GM21529 (cell line): ENCODE results near the gene GOSR2.

Experiments used
- ATAC-seq: cut with Tn5 transposase; IDR thresholded peaks from one replicate; pipeline ENCODE4 v1.9.1; 2021; ENCODE audit not compliant: unreplicated experiment

Gene GOSR2

DNA sequence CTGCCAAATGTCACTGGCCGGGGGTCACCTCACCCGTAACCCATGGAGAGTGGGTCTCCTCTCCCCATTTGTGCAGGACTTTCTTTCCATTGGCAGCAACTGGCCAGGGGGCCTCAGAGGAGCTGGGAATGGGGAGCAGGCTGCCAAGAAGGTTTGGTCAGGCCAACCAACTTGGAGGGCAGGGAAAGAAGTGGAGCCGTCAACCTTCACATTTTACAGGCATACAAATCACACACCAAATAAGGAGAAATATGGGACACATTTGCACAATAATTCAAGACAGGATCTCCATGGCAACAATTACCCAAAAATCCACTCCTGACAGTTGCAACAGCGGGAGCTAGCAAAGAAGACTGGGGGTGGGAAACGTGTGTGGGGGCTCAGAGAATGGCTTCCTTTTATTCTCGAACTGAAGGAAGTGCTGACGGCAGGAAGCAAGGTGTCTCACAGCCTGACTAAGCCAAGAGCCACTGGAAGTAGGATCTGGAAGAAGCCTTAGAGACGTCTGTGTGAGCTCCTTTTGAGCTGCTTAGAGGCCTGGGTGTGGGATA, 35.2 kb downstream of the GOSR2 start:
- no peak for ATAC-seq

DNA sequence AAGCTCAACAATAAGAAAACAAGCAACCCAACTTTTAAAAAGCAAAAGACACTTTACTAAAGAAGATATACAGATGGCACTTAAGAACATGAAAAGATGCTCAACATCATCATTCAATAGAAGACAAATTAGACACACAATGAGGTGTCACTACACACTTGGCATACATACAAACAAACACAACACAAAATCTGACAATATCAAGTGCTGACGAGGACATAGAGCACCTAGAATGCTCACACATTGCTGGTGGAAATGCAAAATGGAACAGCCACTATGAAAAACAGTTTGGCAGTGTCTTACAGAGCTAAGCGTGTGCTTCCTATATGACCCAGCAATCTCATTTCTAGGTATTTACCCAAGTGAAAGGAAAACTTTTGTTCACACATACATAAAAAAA, 37.2 kb downstream of the GOSR2 start:
- ATAC-seq, result no peak

DNA sequence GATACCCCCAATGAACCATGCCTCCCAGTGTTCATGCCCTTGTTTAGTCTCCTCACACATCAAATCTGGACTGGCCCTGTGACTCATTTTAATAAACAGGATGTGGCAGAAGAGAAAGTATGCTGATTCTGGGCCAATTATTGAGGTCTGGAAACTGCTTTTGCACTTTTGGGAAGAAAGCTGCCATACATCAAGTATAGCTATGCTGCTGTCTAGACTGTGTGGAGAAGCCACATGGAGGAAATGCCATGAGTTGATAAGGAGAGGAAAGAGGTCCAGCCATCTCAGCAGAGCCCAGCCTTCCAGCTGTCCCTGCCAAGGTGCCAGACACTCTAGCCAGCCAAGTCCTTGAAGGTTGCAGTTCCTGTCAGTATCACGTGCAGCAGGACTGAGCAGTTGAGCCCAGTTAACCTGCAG, 39.4 kb downstream of the GOSR2 start:
- ATAC-seq, result no peak

DNA sequence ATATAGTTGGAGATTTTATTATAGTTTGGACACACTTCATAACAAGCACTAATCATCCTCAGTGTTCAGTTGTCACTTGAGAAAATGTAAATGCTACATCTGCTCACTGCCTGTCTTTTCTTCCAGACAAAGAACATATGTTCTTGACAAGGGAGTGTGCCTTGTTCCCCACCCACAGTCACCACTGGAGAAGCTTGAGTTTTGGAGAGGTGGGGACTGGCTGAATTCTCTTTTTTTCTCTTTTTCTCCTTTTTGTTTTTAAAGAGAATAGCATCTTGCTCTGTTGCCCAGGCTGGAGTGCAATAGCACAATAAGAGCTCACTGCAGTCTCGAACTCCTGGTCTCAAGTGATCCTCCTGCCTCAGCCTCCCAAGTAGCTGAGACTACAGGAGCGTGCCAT, 40.6 kb downstream of the GOSR2 start:
- ATAC-seq, result no peak

DNA sequence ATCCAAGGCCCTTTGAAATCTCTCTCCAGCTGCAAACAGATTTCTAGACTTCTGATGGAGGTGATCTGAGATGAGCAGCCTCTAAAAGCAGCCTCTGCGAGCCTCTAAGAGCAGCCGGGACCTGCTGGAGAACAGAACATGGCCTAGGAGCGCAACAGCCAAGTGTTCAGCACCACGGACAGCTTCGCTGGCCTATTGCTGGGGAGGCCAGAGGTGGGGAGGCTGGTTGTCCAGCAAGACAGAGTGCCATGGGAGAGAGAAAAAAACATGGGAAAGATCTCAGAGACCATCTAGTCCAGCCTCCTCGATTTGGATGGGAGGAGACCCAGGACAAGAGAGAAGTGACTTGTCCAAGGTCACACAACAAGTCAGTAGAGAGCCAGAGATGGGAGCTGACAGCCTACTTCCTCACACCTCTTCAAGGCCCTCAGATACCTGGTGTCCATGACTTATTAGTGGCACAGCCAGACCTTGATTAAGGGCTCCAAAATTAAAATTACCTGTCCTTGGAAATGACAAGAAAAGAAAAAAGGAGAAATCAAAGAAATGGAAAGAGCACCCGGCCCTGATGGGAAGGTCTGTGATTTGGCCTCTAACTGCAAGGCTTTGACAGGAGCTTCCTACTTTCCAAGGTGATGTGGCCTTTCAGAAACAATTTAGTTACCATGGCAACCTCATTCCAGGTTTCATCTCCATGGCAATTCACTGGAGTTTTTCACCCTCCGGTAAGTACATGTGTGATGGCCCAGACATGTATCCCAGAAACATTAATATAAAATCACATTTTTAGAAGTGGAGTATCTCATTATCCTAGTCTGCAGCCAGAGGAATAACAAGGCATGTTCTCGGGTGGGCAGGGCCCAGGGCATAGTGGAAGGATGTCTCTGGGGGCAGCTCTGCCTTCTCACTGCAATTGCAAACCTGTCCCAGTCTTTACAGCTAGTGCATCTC, 41.6 kb downstream of the GOSR2 start:
- ATAC-seq, result no peak

DNA sequence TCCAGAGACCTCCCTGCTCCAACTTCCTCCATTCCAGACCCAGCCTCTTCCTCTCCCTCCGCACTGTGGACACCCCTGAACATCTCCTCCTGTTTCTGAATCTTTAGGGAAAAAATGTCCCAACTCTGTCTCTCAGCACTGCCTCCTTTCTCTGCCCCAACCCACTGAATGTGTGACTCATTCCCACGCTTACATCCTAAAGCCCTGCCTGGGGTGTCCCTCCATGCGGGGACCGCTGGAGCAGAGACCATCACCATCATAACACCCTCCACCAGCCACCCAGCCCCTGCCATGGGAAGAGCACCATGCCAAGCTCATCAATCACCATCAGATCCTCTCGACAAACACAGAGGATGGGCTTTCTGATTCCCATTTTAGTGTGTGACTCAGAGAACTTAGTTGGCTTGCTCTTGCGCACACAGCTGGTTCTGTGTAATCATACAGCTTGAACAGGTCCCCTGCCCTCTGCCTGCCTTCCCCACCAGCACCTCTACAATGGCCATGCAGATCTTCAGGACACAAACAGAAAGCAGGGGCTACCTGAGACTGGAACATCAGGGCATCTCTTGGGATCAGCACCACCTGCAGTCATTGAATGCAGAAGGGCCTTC, 45.4 kb downstream of the GOSR2 start:
- no peak for ATAC-seq

DNA sequence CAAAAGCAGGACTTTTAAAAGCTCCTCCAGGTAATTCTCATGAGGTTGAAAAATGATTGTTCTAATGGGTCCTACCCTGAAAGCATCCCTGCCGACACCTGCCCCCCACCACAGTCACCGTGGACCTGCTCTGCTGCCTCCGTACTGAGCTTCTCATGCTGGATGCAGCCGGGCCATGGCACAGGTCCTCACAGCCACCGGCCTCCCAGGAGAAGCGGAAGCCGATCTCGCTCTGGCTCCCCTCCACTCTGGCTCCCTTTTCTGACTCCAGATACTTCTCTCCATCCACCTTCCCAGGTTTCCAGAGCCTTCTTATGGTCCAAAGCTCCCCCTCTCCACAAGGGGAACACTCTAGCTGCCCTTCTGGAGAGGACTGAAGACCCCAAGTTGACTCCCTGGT, 45.9 kb downstream of the GOSR2 start:
- ATAC-seq, result no peak

DNA sequence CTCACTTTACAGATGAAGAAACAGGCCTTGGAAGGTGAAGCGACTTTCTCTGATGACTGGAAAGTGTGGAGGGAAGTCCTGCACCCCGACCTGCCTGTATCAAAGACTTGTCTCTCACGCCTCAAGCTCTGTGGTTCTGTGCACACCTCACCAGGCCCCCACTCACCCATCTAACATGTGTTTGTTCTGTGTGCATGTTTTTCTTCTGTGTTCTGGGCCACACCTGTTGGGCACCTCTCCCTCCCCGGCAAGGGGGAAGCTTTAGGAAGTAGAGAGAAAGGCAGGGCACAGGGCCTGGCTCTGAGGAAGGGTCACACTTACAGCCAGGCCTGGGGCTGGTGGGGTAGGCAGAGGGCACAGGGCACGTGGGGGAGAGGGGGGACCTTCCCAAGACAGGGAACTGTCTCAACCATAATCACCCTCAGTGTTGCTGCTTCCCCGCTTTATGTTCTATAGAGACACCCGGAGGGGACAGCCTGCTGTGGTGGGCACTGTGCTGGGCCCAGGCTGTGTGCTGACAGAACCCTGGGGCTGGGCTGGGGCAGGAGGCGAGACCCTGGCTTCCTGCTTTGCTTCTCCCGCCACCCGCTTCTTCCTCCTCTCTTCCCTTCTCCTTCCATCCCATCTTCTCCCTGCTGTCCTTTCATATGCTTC, 48.8 kb downstream of the GOSR2 start:
- no peak for ATAC-seq

DNA sequence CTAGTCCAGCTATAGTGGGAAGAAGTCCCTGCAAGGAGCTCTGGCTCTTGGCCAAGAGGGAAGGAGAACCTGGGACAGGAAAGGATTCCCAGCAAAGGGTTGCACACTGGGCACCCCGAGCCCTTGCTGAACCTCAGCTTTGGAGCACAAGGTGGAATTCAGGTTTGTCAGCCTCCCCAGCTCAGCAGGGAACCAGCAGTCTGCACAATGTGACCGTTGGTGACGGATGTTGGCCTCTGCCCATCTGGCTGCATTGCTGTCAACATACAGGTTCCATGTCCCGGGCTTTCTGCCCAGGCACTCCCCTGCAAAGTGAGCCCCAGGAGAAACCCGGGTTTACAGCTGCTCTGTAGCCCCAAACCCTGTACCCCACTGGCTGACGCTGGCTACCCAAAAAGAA, 49.4 kb downstream of the GOSR2 start:
- ATAC-seq, result no peak

DNA sequence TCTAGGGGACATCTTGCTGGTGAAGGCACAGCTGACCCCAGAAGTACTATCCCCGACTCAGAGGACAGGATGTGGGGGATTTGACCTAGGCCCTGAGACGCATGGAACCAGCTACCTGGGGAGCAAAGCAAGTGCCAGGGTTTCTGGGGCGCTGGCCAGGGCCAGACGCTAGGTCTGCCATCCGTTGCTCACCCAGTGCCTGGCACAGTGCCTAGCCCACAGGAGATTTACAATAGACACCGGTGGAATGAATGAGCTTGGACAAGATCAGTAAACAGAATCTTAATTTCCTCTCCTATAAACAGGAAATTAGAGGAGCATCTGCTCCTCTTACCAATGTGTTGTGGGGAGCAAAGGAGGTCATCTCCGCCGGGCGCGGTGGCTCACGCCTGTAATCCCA, 51.1 kb downstream of the GOSR2 start:
- no peak for ATAC-seq

DNA sequence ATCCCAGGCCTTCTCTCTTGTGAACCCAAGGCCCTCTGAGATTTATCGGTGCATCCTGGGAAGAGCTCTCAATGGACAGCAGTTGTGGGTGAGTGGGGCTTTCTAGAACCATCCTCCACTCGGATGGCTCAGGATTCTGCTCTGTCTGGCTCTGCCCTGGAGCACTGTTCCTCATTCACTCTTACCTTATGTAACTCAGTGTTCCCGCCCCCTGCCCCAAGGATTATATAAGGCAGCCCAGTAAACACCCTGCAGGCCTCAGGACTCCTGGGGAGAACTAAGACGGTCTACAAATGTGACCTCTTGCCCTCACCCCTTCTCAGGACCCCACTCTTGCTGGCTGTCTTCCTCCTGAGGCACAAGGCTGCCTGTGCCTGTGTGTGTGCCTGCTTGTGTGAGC, 52.3 kb downstream of the GOSR2 start:
- no peak for ATAC-seq

DNA sequence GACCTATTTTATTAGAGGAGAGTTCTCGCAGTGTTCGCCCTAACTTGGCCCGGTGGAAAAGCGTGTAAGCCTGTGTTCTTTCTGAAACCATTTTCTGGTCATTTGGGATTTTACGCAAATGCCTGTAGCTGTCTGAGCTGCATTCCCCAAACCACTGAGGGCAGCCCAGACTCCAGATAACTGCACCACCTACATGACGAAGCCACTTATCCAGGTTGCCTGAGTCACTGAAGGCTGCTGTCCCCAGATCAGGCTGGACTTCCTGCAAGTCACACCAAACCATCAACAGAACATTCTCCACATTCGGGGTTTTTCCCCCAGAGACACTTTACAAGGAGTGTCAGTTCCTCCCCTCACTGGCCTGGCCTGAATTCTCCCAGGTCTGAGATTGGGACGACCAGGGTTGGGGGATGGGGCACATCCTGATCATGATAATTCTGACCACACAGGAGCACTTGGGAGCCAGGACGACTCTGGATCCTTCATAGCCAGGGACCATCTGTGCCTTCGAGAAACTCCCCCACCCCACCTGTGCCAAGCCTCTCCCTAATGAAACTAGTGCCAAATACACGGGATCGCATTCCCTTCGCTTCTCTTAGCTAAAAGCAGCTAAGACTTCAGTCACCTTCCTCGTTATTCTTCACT, 53.8 kb downstream of the GOSR2 start:
- ATAC-seq, result no peak

DNA sequence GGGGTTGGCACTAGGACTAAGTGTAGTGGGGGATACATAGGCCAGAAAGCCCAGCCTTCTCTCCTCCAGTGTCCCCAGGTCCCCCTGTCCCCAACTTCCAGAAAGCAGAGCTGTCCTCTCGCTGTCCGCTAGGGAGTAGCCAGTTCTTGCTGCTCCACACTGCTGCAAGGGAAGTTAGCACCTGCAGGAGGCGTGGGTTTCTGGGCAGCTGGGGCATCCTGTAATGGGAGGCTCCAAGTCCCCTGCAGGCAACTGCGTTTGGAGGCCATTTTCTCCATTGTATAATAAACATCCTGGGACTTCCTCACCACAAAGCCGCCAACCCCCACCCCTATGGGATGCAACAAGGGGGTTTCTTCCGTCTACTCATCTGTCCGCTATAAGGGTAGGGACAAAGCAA, 54.4 kb downstream of the GOSR2 start:
- no peak for ATAC-seq

DNA sequence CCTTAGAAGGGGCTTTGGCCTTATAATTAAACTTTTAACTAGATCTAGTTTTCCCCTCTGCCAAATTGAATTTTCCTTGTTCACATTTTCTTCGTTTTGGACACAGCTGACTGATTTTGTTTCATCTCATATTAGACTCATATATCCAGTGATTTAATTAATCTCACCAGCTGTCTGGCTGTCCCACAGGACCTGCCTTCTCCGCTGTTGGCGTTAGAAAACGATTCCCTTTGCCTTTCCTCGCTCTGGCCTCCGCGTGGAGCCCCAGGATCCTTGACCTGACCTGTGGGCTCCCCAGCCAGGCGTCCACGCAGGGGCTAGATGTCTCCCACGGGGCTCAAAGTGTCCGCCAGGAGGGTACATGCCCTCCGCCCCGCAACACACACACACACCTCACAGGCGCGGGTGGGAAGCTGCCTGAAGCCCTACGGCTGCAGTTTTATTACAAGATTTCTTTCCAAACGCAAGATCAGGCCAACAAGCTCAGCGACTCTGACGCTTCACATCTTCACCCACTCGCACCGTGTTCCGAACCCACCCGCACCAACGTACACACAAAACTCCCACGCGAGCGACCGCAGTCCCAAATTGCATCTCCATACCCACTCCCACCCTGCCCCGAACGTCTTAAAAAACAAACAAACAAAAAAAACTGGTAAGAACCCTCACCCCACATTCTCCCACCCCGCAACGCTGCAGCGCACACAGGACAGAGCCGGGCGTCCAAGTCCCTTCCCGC, 55.0 kb downstream of the GOSR2 start:
- no peak for ATAC-seq

DNA sequence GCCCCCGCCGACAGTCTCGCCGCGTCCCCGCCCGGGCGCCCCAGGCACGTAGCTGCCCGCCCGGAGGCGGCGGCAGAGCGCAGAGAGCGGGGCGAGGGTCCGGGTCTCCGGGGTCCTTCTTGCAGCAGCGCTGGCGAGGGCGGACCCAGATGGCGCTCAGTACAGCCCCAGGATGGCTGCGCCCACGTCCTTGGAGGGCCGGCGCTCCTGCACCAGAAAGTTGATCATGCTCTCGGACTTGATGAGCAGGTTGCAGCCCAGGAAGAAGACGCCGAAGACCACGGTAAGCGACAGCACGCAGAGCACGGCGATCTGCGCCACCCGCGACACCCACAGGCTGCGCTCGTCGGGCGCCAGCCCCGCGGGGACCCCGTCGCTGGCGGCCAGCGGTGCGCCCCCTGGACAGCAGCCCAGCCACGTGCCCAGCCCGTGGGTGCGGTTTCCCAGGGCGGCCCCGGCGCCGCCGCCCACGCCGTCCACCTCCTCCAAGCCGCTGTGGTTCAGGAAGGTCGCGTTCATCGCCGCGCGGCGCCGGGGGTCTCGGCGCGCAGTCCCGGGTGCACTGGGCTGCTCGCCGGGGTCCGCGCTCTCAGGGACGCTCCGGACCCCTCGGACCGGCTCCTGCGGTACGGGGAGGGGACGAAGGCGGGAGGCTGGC, 55.7 kb downstream of the GOSR2 start:
- no peak for ATAC-seq

DNA sequence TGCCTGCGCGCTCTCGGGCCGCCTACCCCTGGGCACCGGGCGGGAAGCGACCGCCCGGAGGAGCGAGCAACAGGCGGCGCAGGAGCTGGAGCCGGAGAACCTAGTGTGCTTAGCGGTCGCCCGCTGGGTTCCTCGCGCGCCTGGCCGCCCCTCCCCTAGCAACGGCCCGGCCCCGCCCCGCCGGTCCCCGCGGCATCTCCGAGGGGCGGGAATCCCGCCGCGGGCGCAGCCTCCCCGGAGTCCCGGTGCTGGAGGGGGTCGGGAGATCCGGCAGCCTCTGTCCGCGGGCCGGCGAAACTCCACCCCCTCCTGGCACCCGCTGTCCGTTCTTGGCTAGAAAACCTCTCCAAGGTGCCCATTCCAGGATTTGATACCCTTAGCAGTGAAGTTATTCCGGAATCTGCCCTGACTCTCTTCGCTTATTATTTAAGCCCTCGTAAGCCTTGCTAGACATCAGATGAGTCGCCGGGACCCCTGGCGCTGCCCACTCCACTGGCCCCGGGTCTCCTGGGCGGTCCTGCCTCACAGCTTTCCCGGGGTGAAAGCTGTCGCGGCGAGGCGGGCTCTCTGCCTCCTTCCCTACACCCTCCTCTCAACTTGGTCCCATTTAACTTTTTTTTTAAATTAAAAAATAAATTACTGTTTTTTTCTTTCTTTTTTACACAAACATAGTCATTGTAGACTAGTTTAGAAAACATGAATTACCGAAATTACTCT, 56.3 kb downstream of the GOSR2 start, which contains the start of gene RPRML:
Gene RPRML (minus strand): TSS at position 107 of the 717 bp plus-strand sequence. CDS start 246 bp downstream, outside the sequence.
- ATAC-seq, result no peak

DNA sequence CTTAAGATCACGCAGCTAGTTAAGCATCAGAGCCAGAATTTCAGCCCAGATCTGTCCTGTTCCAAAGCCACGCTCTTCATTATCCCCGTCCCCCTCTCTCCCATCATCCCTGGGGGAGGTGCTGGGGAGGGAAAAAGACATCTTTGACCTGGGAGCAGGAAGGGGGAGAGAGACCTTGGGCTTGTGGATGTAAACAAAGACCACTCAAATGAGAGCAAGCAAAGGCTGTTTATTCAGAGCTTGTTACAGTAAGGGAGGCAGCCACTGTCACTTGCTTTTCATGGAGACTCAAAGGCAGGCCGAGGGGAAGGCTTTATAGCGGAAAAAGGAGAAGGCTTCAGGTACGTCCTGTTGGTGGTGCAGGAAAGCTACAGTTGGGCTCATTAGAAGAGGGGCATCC, 59.6 kb downstream of the GOSR2 start:
- no peak for ATAC-seq

DNA sequence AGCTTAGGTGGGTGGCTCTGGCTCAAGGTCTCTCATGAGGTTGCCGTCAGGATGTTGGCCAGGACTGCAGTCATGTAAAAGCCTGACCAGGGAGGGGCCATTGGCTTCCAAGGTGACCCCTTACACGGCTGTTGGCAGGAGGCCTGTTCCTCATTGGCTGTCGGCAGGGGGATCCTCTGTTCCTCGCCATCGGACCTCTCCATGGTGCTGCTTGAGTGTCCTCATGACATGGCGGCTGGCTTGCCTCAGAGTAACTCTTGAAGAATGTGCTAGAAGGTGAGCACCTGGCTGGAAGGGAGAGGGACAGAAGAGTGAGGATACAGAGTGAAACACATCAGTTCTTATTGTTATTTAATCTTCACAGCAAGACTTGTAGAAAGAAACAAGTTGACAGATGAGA, 60.8 kb downstream of the GOSR2 start:
- no peak for ATAC-seq

DNA sequence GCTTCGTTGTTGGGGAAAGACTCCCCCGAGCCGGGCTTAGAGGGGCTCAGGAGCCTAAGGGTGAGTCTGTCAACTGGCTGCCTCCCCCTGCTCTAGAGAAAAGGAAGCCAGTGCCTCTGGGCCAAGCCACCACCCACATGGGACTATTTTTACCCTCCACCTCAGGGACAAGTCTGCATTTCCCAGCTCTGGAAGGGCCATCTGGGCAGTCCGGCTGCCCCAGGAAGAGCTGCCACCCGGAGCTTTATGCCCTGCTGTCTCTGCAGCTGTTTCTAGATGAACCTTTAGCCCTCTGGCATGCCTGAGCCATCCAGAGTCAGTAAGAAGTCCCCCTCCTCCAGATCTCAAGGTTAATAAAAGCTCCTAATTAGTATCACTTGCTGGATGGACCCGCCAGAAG, 61.4 kb downstream of the GOSR2 start:
- ATAC-seq, result no peak
